Epidermal melanocyte (primary cell): ENCODE results near the gene AKT3.
"Not testable (repeated sequence)": the region's sequence is repeated elsewhere in the genome, so short reads cannot be mapped to it uniquely, and the experiment has no call there.

Experiments used
- DNase-seq: peaks from one replicate; pipeline ENCODE4 v3.0.0; 2011; ENCODE audit warnings: low spot score; ENCODE audit not compliant: insufficient read length

Gene AKT3

DNA sequence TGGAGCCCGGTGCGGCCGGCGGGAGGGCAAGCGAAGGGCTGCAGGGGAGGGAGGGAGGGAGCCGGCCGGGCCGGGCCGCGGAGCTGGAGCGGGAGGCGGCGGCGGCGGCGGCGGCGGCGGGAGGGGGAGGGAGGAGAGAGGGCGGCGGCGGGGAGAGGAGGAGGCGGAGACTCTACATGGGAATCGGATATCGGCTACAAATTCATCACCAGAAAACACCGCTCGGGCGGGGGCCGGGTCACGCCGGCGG, at the start of gene AKT3:
Gene AKT3, minus strand, starts transcription at position 42 of the 250 bp plus-strand sequence. CDS start 7,073 bp downstream, outside the sequence.
- peak; percentile 47 for DNase-seq

GRCh38 chr1:243898278-243898677, 48.2 kb upstream of the AKT3 start:
- DNase-seq, result no peak

- no peak for DNase-seq
Observed at GRCh38 chr1:243896313-243896712, 46.3 kb upstream of the AKT3 start.

GRCh38 chr1:243892456-243892855, 42.4 kb upstream of the AKT3 start:
- no peak for DNase-seq

DNA sequence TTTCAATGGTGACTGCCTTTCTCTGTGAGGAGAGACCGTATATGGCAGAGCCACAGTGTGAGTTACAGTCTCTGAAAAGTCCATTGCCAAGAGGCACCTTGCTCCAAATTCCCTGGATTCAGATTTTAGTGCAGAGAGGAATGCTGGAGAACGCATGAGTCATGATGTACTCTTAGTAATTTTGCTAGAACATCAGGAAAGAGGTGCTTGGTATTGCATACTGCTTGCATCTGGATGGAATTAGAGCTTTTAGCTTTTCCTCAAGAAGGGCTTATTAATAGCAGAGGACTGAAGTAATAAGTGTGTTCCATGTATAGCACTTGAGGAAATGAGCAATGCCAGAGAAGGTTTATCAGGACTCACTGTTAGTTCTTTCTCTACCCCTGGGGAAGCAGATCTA, 40.5 kb upstream of the AKT3 start:
- peak; percentile 52 for DNase-seq

DNA sequence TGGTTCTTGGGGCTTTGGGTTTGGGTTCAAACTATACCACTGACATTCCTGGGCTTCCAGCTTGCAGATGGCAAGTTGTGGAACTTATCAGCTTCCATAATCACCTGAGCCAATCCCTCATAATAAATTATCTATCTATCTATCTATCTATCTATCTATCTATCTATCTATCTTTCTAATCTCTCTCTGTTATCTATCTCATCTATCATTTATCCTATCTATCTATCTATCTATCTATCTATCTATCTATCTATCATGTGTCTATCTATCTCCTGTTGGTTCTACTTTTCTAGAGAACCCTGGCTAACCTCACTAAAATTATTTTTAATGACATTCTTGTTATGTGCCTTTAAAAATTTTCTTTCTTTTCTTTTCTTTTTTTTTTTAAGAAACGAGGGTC, 35.8 kb upstream of the AKT3 start:
- no peak for DNase-seq

DNA sequence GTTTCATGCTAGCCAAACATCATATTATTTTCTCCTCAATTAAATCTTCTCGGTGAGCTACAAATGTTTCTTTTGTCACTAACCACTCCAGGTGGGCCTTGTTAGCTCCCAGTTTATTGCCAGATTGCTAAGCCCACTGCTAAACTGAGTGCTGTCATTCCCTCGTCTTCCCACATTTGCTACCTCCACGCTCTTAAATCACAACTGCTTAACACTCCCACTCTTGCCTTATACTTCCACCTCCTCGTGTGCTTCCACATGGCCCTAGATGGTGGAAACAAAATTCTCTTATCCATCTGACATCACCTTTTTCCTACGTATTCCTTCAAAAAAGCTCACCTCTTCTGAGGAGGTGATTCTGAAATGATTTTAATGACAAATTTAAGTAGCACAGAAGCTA, 34.6 kb upstream of the AKT3 start:
- DNase-seq, result no peak

DNA sequence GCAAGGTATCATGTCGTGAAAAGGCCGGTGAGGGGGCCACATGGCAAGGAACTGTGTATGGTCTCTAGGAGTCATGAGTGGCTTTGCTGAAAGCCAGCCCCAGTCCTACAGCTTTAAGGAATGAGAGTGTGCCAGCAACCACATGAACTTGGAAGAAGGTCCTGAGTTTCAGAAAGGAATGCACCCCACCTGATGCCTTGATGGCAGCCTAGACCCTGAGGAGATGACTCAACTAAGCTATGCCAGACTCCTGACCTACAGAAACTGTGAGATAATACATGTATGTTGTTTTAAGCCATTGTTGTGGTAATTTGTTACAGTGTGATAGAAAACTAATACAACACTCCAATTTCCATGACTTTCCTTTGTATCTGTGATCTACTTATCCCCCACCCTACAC, 33.5 kb upstream of the AKT3 start:
- DNase-seq, result no peak

GRCh38 chr1:243882276-243882675, 32.2 kb upstream of the AKT3 start:
- no peak for DNase-seq

DNA sequence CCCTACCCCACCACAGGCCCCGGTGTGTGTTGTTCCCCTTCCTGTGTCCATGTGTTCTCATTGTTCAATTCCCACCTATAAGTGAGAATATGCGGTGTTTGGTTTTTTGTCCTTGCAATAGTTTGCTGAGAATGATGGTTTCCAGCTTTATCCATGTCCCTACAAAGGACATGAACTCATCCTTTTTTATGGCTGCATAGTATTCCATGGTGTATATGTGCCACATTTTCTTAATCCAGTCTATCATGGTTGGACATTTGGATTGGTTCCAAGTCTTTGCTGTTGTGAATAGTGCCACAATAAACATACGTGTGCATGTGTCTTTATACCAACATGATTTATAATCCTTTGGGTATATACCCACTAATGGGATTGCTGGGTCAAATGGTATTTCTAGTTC, 27.0 kb upstream of the AKT3 start:
- not testable (repeated sequence) for DNase-seq

DNA sequence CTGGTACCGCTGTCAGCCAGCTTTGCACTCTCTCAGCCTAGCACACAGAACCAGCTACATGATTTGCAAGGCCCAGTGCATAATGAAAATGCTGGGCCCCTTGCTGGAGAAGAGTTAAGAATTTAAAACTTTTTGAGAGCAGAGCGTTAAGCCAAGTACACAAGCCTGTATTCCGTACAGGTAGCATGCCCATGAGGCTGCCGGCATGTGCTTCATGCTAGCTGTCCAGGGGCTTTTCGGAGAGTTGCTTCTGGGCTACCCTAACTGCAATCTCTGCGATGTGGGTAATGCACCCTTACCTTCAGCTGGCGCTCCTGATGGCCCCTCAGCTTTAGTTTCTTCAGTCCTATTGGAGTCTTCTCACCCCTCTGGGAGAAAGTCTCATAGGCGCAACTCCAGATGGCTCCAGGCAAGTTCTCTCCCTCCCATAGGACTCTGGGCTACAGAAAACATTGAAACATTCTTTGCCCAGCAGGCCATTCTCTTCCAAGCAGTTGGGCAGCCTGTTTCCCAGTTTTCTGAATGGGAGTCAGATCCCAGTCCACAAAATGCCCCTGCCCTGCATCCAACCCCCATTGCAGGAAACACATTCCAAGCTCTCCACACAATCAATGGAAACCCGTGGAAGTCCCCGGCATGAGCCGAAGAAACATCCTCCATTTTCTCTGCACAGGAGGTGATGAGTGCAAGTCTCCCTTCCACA, 5.7 kb upstream of the AKT3 start:
- DNase-seq, result no peak

GRCh38 chr1:243851765-243852164, 1.7 kb upstream of the AKT3 start:
- no peak for DNase-seq

DNA sequence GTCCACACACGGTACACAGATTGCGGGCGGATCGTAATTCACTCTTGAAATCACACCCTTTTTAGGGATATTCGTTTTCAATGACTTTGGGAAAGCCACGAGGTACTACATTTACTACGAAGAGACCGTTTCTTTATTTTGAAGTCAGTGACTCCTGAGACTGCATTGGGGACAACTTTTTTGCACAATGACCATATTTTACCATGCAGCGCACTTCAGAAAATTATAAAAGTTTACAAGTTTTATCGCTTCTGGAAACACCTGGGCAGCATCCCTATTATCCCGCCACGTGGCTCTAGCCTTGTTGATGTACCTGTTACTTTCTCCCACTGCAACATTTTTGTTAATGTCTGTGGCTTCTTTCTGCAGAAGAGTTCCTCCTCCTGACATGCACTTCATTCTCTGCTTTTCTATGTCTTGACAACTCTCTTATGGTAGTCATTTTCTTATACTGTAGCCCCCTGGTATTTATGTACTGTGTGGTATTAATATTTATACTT, 1.3 kb upstream of the AKT3 start:
- no peak for DNase-seq

GRCh38 chr1:243850452-243851256, 611 bp upstream of the AKT3 start:
- peak; percentile 59 for DNase-seq

- no peak for DNase-seq
Observed at GRCh38 chr1:243849421-243850201, 432 bp downstream of the AKT3 start.

- peak; percentile 18 for DNase-seq
Observed at GRCh38 chr1:243848858-243849420, 1.1 kb downstream of the AKT3 start.

GRCh38 chr1:243848165-243848857, 1.7 kb downstream of the AKT3 start:
- no peak for DNase-seq

DNA sequence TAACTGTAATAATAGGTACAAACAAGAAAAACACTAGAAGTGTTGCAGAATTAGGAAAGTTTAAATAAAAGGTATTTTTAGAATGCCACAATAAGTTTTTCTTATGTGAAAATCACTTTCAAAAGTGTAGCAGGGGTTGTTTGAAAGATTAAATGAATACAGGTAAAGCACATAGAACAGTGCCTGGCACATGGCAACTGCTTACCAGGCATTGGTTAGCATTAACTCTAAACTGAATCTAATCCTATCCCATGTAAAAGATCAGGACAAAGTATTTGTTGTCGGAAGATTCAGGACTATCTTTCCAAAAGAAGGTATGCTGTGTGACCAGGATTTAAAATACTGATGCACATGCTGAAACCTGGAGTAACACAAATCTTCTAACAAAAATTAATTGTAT, 3.3 kb downstream of the AKT3 start:
- no peak for DNase-seq

- DNase-seq, result no peak
Observed at GRCh38 chr1:243845888-243846287, 4.2 kb downstream of the AKT3 start.

DNA sequence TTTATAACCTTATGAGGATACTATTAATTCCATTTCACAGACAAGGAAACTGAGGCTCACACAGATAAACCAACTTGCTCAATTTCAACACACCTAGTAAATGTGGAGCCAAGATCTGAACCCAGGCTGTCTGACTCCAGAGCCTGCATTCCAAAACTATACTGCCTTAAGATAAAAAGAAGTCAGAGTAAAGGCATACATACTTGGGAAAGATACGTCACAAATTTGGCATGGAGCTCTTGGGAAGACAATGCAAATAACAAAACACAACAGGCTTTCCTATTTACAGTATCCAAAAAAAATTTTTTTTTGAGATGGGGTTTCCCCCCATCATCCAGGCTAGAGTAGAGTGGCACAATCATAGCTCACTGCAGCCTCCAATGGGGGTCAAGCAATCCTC, 5.9 kb downstream of the AKT3 start:
- no peak for DNase-seq

GRCh38 chr1:243842978-243843511, 7.0 kb downstream of the AKT3 start:
- DNase-seq, result peak; percentile 37
